Measurements from ENCODE around the gene MADD.

Gene MADD

GRCh38 chr11:47350315-47350714 lies 80.4 kb downstream of the MADD start:
- DNase-seq (ENCODE audit: low read depth), result no peak
- TF ChIP-seq CTCF (IDR thresholded peaks at IDR 0.05; ENCODE audit: low read length, missing control alignments), result no peak
- H3K4me3 ChIP-seq (replicated peaks; ENCODE audit: low read depth, low read length), result no peak overlapping the region

GRCh38 chr11:47351156-47352126 lies 81.5 kb downstream of the MADD start:
- H3K4me3 ChIP-seq (replicated peaks; ENCODE audit: low read depth, low read length), result no peak overlapping the region
- DNase-seq (ENCODE audit: low read depth), result no peak
- no peak for TF ChIP-seq CTCF (IDR thresholded peaks at IDR 0.05; ENCODE audit: low read length, missing control alignments)

GRCh38 chr11:47352556-47352955 lies 82.6 kb downstream of the MADD start, which contains the start of gene MYBPC3:
Gene MYBPC3 (minus strand): TSS chr11:47352702. CDS start chr11:47352647, 55 bp downstream.
- no peak within 1 kb of the TSS for H3K4me3 ChIP-seq (replicated peaks; ENCODE audit: low read depth, low read length)
- TF ChIP-seq CTCF (IDR thresholded peaks at IDR 0.05; ENCODE audit: low read length, missing control alignments), result no peak
- no peak for DNase-seq (ENCODE audit: low read depth)

- no peak for DNase-seq (ENCODE audit: low read depth)
- TF ChIP-seq CTCF (IDR thresholded peaks at IDR 0.05; ENCODE audit: low read length, missing control alignments), result no peak
- H3K4me3 ChIP-seq (replicated peaks; ENCODE audit: low read depth, low read length), result no peak overlapping the region
These were observed 84.2 kb downstream of the MADD start for GRCh38 chr11:47353978-47354774.

- TF ChIP-seq CTCF (IDR thresholded peaks at IDR 0.05; ENCODE audit: low read length, missing control alignments), result no peak
- H3K4me3 ChIP-seq (replicated peaks; ENCODE audit: low read depth, low read length), result no peak overlapping the region
- DNase-seq (ENCODE audit: low read depth), result no peak
These were observed 85.0 kb downstream of the MADD start for GRCh38 chr11:47354913-47355282.

- TF ChIP-seq CTCF (IDR thresholded peaks at IDR 0.05; ENCODE audit: low read length, missing control alignments), result peak; percentile 98
- H3K4me3 ChIP-seq (replicated peaks; ENCODE audit: low read depth, low read length), result peak overlapping the region; percentile 22
- DNase-seq (ENCODE audit: low read depth), result peak; percentile 94
These were observed 85.6 kb downstream of the MADD start for GRCh38 chr11:47355283-47356128.
